ENCODE data around the gene CCDC9.

DNA sequence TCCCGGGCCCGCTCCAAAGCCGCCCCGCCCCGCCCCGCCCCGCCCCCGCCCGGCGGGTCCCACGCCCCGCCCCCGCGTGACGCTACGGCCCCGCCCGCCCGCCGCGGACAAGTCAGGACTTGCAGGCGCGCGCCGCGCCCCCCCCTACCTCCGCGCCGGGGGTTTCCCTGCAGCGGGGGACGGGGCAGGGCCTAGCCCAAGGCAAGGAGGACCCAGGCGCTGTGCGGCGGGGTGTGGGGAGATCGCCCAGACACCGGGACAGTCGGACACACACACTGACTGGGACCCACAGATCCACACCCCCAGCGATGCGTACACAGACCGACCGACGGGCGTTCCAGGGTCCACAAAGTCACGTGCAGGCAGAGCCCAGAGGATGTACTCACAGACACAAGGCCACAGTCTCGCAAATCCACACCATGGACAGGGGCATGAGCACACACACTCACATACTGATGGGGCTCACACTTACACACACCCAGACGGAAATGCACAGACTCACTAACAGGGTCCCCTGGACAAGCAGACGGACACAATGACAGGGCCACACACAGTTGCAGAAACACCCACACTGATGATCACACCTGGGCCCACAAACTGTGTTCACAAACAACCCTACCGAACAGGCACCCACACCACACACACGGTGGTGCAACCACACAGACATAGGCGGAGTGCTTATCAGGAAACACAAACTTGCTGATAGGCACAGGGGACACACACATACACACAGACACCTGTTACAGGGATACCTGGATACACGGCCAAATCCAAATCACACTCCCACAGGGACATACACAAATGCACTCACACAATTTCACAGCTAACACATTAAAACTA, 24.9 kb upstream of the CCDC9 start:
- TF ChIP-seq EZH2phosphoT487 (IDR thresholded peaks at IDR 0.05; ENCODE audit: unreplicated experiment) (no peak), POLR2AphosphoS5 (IDR thresholded peaks at IDR 0.05; ENCODE audit: low read depth) (peak; percentile 59), EZH2 (IDR thresholded peaks at IDR 0.05; ENCODE audit: low read depth, unreplicated experiment) (no peak), NANOG (IDR thresholded peaks at IDR 0.05; ENCODE audit: borderline replicate concordance) (no peak), ZNF331 (CRISPR knock-in tag; IDR thresholded peaks at IDR 0.05; ENCODE audit: low read depth) (no peak)
- TF ChIP-seq, protein P1, sequence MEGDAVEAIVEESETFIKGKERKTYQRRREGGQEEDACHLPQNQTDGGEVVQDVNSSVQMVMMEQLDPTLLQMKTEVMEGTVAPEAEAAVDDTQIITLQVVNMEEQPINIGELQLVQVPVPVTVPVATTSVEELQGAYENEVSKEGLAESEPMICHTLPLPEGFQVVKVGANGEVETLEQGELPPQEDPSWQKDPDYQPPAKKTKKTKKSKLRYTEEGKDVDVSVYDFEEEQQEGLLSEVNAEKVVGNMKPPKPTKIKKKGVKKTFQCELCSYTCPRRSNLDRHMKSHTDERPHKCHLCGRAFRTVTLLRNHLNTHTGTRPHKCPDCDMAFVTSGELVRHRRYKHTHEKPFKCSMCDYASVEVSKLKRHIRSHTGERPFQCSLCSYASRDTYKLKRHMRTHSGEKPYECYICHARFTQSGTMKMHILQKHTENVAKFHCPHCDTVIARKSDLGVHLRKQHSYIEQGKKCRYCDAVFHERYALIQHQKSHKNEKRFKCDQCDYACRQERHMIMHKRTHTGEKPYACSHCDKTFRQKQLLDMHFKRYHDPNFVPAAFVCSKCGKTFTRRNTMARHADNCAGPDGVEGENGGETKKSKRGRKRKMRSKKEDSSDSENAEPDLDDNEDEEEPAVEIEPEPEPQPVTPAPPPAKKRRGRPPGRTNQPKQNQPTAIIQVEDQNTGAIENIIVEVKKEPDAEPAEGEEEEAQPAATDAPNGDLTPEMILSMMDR (conservative IDR thresholded peaks at IDR 0.05; ENCODE audit: low read depth in 2 of 2), result no peak
- TF ChIP-seq, protein P2, sequence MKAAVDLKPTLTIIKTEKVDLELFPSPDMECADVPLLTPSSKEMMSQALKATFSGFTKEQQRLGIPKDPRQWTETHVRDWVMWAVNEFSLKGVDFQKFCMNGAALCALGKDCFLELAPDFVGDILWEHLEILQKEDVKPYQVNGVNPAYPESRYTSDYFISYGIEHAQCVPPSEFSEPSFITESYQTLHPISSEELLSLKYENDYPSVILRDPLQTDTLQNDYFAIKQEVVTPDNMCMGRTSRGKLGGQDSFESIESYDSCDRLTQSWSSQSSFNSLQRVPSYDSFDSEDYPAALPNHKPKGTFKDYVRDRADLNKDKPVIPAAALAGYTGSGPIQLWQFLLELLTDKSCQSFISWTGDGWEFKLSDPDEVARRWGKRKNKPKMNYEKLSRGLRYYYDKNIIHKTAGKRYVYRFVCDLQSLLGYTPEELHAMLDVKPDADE (IDR thresholded peaks at IDR 0.05), result no peak
- TF ChIP-seq, protein P3, sequence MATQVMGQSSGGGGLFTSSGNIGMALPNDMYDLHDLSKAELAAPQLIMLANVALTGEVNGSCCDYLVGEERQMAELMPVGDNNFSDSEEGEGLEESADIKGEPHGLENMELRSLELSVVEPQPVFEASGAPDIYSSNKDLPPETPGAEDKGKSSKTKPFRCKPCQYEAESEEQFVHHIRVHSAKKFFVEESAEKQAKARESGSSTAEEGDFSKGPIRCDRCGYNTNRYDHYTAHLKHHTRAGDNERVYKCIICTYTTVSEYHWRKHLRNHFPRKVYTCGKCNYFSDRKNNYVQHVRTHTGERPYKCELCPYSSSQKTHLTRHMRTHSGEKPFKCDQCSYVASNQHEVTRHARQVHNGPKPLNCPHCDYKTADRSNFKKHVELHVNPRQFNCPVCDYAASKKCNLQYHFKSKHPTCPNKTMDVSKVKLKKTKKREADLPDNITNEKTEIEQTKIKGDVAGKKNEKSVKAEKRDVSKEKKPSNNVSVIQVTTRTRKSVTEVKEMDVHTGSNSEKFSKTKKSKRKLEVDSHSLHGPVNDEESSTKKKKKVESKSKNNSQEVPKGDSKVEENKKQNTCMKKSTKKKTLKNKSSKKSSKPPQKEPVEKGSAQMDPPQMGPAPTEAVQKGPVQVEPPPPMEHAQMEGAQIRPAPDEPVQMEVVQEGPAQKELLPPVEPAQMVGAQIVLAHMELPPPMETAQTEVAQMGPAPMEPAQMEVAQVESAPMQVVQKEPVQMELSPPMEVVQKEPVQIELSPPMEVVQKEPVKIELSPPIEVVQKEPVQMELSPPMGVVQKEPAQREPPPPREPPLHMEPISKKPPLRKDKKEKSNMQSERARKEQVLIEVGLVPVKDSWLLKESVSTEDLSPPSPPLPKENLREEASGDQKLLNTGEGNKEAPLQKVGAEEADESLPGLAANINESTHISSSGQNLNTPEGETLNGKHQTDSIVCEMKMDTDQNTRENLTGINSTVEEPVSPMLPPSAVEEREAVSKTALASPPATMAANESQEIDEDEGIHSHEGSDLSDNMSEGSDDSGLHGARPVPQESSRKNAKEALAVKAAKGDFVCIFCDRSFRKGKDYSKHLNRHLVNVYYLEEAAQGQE (IDR thresholded peaks at IDR 0.05; ENCODE audit: unreplicated experiment), result peak; percentile 67

Data from GM23338 (cell line).